Keratinocyte (primary cell): ENCODE results near the gene CCN6. TPM values are rescaled to one million over a fixed set of nuclear protein-coding genes. Genes with fewer than 3 reads are reported as not detected.
"Not testable (repeated sequence)": the region's sequence is repeated elsewhere in the genome, so short reads cannot be mapped to it uniquely, and the experiment has no call there.

ENCODE experiments used
- DNase-seq: peaks from one replicate; pipeline ENCODE4 v3.0.0-alpha.2; 2011; ENCODE audit warnings: low read depth, missing footprints, low spot score
- FAIRE-seq: peaks from 2 replicates; lab custom pipeline; 2011; peaks lifted over from hg19 to GRCh38; lab: Jason Lieb, UNC
- H2AFZ ChIP-seq: 2 replicates; pipeline ENCODE4 v1.6.0; 2012; ENCODE audit warnings: low read length, control low read depth, inconsistent platforms; ENCODE audit not compliant: control insufficient read depth
- H3K27ac ChIP-seq: 2 replicates; pipeline ENCODE4 v1.5.1; 2011; ENCODE audit warnings: low read length; ENCODE audit not compliant: control insufficient read depth, insufficient read depth
- H3K27me3 ChIP-seq: 3 replicates; pipeline ENCODE4 v1.6.0; 2011; ENCODE audit warnings: low read length; ENCODE audit not compliant: control insufficient read depth, insufficient read depth; ENCODE audit errors: extremely low read depth
- H3K36me3 ChIP-seq, 2 experiments: 2 replicates in 1 of 2; 3 replicates in 1 of 2; pipeline ENCODE4 v1.5.1; 2011; ENCODE audit warnings: low read length in 2 of 2, mild to moderate bottlenecking in 1 of 2; ENCODE audit not compliant: control insufficient read depth in 2 of 2, insufficient read depth in 2 of 2; ENCODE audit errors: extremely low read depth in 1 of 2
- H3K4me1 ChIP-seq: 3 replicates; pipeline ENCODE4 v1.5.1; 2011; ENCODE audit warnings: low read length; ENCODE audit not compliant: control insufficient read depth, insufficient read depth; ENCODE audit errors: extremely low read depth
- H3K4me2 ChIP-seq: 3 replicates; pipeline ENCODE4 v1.6.0; 2011; ENCODE audit warnings: low read depth, low read length; ENCODE audit not compliant: control insufficient read depth, insufficient read depth; ENCODE audit errors: extremely low read depth
- H3K4me3 ChIP-seq, 3 experiments: fragments of 200-600 bp in 1 of 3; sonication (generic) in 1 of 3; 2 replicates in 2 of 3; 3 replicates in 1 of 3; pipeline ENCODE4 v1.5.1; 2011 to 2016; ENCODE audit warnings: low read length in 3 of 3, mild to moderate bottlenecking in 3 of 3, control low read depth in 2 of 3, inconsistent platforms in 1 of 3, low read depth in 1 of 3, mixed read lengths in 1 of 3, mixed run types in 1 of 3, moderate library complexity in 1 of 3; ENCODE audit not compliant: control insufficient read depth in 2 of 3, insufficient read depth in 2 of 3; ENCODE audit errors: extremely low read depth in 1 of 3
- H3K79me2 ChIP-seq: 2 replicates; pipeline ENCODE4 v1.6.0; 2012; ENCODE audit warnings: low read length; ENCODE audit not compliant: control insufficient read depth, insufficient read depth
- H3K9ac ChIP-seq: 3 replicates; pipeline ENCODE4 v1.6.0; 2011; ENCODE audit warnings: low read length; ENCODE audit not compliant: control insufficient read depth, insufficient read depth; ENCODE audit errors: extremely low read depth
- H3K9me1 ChIP-seq: 3 replicates; pipeline ENCODE4 v1.6.0; 2011; ENCODE audit warnings: low read length; ENCODE audit not compliant: control insufficient read depth, insufficient read depth; ENCODE audit errors: extremely low read depth
- H3K9me3 ChIP-seq: 2 replicates; pipeline ENCODE4 v1.5.1; 2012; ENCODE audit warnings: low read depth, low read length; ENCODE audit not compliant: control insufficient read depth
- H4K20me1 ChIP-seq: 3 replicates; pipeline ENCODE4 v1.6.0; 2011; ENCODE audit warnings: low read length; ENCODE audit not compliant: control insufficient read depth, insufficient read depth; ENCODE audit errors: extremely low read depth
- EZH2 ChIP-seq: IDR thresholded peaks from one replicate; pipeline ENCODE4 v1.6.1; 2012; ENCODE audit warnings: inconsistent platforms, mild to moderate bottlenecking, low read length, moderate library complexity
- dilution Hi-C: fragments of 300-500 bp; cut with MboI; formaldehyde crosslinking; loops from one replicate; pipeline ENCODE4 v1.7.0; 2020; ENCODE audit warnings: low sequenced_read_pairs; ENCODE audit not compliant: extremely low pct_ligation_motif_present
- polyA plus RNA-seq, 5 experiments: library from polyadenylated mRNA; depleted of rRNA in 3 of 5; stranded (reverse) in 3 of 5; stranded (forward) in 1 of 5; unstranded in 1 of 5; fragments of >200 nt; gene quantifications; 1 replicate in 1 of 5; 2 replicates in 3 of 5; 3 replicates in 1 of 5; pipeline versions ENCODE4 v1.2.1 to v1.2.3, GENCODE V29; 2011 to 2012; ENCODE audit warnings: missing spikeins in 2 of 5, low read depth in 1 of 5, low replicate concordance in 1 of 5
- TF ChIP-seq, protein P1 (sequence below), 3 experiments: IDR thresholded peaks in 1 of 3; conservative IDR thresholded peaks in 1 of 3; optimal IDR thresholded peaks in 1 of 3; 2 replicates in 2 of 3; 3 replicates in 1 of 3; pipeline versions ENCODE3 to v1.5.1; 2011; ENCODE audit warnings: low read length in 3 of 3, mild to moderate bottlenecking in 3 of 3, moderate library complexity in 2 of 3, control low read depth in 1 of 3, inconsistent platforms in 1 of 3; ENCODE audit not compliant: insufficient read depth in 2 of 3; ENCODE audit errors: extremely low read depth in 1 of 3

CCN6 gene
- polyA plus RNA-seq, 1 donor (not counting 4 experiments of a cell fraction or from before 2014, with no cell fraction given), result 0.90 TPM

DNA sequence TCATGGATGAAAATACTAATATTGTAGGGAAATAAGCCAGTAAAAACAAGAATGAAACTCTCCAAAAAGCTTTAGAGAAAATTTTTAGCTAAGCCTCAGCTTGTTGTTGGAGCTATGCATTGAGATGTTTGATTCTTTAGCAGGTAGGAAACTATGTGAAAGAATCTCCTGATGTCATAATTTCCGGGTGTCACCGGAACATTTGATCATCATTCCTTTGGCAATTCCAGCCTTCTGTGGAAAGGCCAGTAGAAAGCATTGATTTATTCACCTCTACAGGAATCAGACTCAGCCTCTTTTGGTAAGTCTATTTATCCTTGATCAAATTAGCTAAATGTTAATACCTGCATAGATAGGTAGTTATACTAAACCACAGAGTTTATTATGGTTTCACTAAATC, 43.0 kb downstream of the CCN6 start:
- Histone ChIP-seq H3K9me3 (no peaks in the 10 kb centered on the region), H3K9ac (no peak overlapping the region), H3K4me2 (no peak overlapping the region), H4K20me1 (no peaks in the 10 kb centered on the region), H3K79me2 (no peaks in the 10 kb centered on the region), H3K4me3 (no peak overlapping the region), H3K36me3 (no peaks in the 10 kb centered on the region), H3K9me1 (no peaks in the 10 kb centered on the region), H3K27ac (no peak overlapping the region), H2AFZ (no peak overlapping the region), H3K4me1 (no peaks in the 10 kb centered on the region), H3K27me3 (no peaks in the 10 kb centered on the region)
- DNase-seq (no peak), FAIRE-seq (no peak)
- dilution Hi-C loops, result no loop called here
- no peak for TF ChIP-seq EZH2
- TF ChIP-seq, protein P1, sequence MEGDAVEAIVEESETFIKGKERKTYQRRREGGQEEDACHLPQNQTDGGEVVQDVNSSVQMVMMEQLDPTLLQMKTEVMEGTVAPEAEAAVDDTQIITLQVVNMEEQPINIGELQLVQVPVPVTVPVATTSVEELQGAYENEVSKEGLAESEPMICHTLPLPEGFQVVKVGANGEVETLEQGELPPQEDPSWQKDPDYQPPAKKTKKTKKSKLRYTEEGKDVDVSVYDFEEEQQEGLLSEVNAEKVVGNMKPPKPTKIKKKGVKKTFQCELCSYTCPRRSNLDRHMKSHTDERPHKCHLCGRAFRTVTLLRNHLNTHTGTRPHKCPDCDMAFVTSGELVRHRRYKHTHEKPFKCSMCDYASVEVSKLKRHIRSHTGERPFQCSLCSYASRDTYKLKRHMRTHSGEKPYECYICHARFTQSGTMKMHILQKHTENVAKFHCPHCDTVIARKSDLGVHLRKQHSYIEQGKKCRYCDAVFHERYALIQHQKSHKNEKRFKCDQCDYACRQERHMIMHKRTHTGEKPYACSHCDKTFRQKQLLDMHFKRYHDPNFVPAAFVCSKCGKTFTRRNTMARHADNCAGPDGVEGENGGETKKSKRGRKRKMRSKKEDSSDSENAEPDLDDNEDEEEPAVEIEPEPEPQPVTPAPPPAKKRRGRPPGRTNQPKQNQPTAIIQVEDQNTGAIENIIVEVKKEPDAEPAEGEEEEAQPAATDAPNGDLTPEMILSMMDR (optimal IDR thresholded peaks at IDR 0.05 in 1 of 3, IDR thresholded peaks at IDR 0.05 in 1 of 3, conservative IDR thresholded peaks at IDR 0.05 in 1 of 3; ENCODE audit: extremely low read depth in 1 of 3, insufficient read depth in 2 of 3, low read length in 3 of 3), result no peak

DNA sequence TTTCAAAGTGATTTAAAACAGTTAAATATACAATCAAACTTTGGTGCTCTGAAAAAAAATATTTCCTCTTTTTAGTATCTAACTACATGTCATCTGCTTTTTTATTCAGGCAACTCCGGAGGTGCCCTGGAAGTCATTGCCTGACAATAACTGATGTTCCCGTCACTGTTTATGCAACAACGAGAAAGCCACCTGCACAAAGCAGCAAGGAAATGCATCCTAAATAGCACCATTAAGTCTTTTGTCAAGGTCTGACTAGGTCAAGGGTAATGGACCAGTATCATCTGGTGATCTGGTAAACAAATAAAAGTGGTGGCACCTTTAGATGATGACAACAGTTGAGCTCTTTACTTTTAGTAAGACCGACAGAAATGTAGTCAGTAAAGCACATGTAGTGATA, 46.7 kb downstream of the CCN6 start:
- Histone ChIP-seq H3K4me3 (no peak overlapping the region), H3K36me3 (no peaks in the 10 kb centered on the region), H4K20me1 (no peaks in the 10 kb centered on the region), H3K9me3 (no peaks in the 10 kb centered on the region), H3K79me2 (no peaks in the 10 kb centered on the region), H3K27me3 (no peaks in the 10 kb centered on the region), H3K27ac (no peak overlapping the region), H3K9ac (no peak overlapping the region), H3K4me1 (no peaks in the 10 kb centered on the region), H3K9me1 (no peaks in the 10 kb centered on the region), H2AFZ (no peak overlapping the region), H3K4me2 (no peak overlapping the region)
- dilution Hi-C loops, result no loop called here
- TF ChIP-seq, protein P1 (optimal IDR thresholded peaks at IDR 0.05 in 1 of 3, IDR thresholded peaks at IDR 0.05 in 1 of 3, conservative IDR thresholded peaks at IDR 0.05 in 1 of 3; ENCODE audit: extremely low read depth in 1 of 3, insufficient read depth in 2 of 3, low read length in 3 of 3), result no peak
- no peak for TF ChIP-seq EZH2
- DNase-seq (no peak), FAIRE-seq (no peak)

DNA sequence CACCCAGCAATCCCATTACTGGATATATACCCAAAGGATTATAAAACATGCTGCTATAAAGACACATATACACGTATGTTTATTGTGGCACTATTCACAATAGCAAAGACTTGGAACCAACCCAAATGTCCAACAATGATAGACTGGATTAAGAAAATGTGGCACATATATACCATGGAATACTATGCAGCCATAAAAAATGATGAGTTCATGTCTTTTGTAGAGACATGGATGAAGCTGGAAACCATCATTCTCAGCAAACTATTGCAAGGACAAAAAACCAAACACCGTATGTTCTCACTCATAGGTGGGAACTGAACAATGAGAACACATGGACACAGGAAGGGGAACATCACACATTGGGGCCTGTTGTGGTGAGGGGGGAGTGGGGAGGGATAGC, 52.1 kb downstream of the CCN6 start:
- H3K27ac ChIP-seq, H3K4me1 ChIP-seq, H2AFZ ChIP-seq, H3K27me3 ChIP-seq, H3K36me3 ChIP-seq, H4K20me1 ChIP-seq, H3K4me2 ChIP-seq, FAIRE-seq, H3K79me2 ChIP-seq, H3K9ac ChIP-seq, DNase-seq, H3K9me3 ChIP-seq, dilution Hi-C loops, H3K4me3 ChIP-seq, H3K9me1 ChIP-seq: not testable (repeated sequence)
